Measurements from ENCODE around the gene ARL1. TPM values are rescaled to one million over a fixed set of nuclear protein-coding genes. Genes with fewer than 3 reads are reported as not detected.
"Not testable (repeated sequence)": the region's sequence is repeated elsewhere in the genome, so short reads cannot be mapped to it uniquely, and the experiment has no call there.

Gene ARL1
- total RNA-seq, 4 donors from 2014 or later = 41.1 to 55.0 (median 50.3) TPM

- peak overlapping the region; percentile 72 to 96 (median 84) for H3K4me3 ChIP-seq
- no peaks in the 10 kb centered on the region for H3K27me3 ChIP-seq
- peak in 1 of 2 donors; percentile 5 for DNase-seq (ENCODE audit: low spot score in 2 of 2)
- 0 to 1% methylated on average over 18 of the region's 18 CpGs for WGBS, 2 donors
- peaks cover 0 to 8% (median 0%) of the 10 kb centered on the region in 3 donors for H3K36me3 ChIP-seq
- H3K9me3 ChIP-seq = no peaks in the 10 kb centered on the region
- H3K4me1 ChIP-seq = peaks cover 0 to 48% (median 13%) of the 10 kb centered on the region in 4 donors
- peak overlapping the region; percentile 78 to 96 (median 92) for H3K27ac ChIP-seq
- TF ChIP-seq CTCF (IDR thresholded peaks at IDR 0.05) (no peak), EP300 (IDR thresholded peaks at IDR 0.05) (no peak), POLR2A (IDR thresholded peaks at IDR 0.05) (no peak)
Observed at GRCh38 chr12:101407049-101407435, 530 bp downstream of the ARL1 start.

GRCh38 chr12:101391181-101391580 is 16.4 kb downstream of the ARL1 start:
- WGBS, 2 donors = 88 to 90% methylated on average over 3 of the region's 3 CpGs
- not testable (repeated sequence) for H3K4me3 ChIP-seq; H3K27ac ChIP-seq; H3K27me3 ChIP-seq; H3K4me1 ChIP-seq; DNase-seq (ENCODE audit: low spot score in 2 of 2); H3K9me3 ChIP-seq
- peaks cover 0 to 71% (median 14%) of the 10 kb centered on the region in 3 donors for H3K36me3 ChIP-seq

- TF ChIP-seq CTCF (IDR thresholded peaks at IDR 0.05) (no peak), EP300 (IDR thresholded peaks at IDR 0.05) (no peak), POLR2A (IDR thresholded peaks at IDR 0.05) (no peak)
- H3K9me3 ChIP-seq = no peaks in the 10 kb centered on the region
- H3K27ac ChIP-seq = no peak overlapping the region
- peaks cover 0 to 100% (median 13%) of the 10 kb centered on the region in 3 donors for H3K36me3 ChIP-seq
- H3K27me3 ChIP-seq = no peaks in the 10 kb centered on the region
- DNase-seq (ENCODE audit: low spot score in 2 of 2) = no peak
- H3K4me1 ChIP-seq = no peaks in the 10 kb centered on the region
- no peak overlapping the region for H3K4me3 ChIP-seq
Observed at GRCh38 chr12:101379149-101379548, 28.4 kb downstream of the ARL1 start.

GRCh38 chr12:101375573-101375972 is 32.0 kb downstream of the ARL1 start:
- H3K4me1 ChIP-seq = no peaks in the 10 kb centered on the region
- H3K27ac ChIP-seq = no peak overlapping the region
- 91 to 92% methylated on average over 5 of the region's 5 CpGs for WGBS, 2 donors
- no peaks in the 10 kb centered on the region for H3K9me3 ChIP-seq
- H3K36me3 ChIP-seq = peaks cover 0 to 98% (median 12%) of the 10 kb centered on the region in 3 donors
- TF ChIP-seq POLR2A (IDR thresholded peaks at IDR 0.05) (no peak), CTCF (IDR thresholded peaks at IDR 0.05) (no peak), EP300 (IDR thresholded peaks at IDR 0.05) (no peak)
- no peak overlapping the region for H3K4me3 ChIP-seq
- DNase-seq (ENCODE audit: low spot score in 2 of 2) = no peak
- H3K27me3 ChIP-seq = no peaks in the 10 kb centered on the region

GRCh38 chr12:101372431-101372830 is 35.1 kb downstream of the ARL1 start:
- H3K27ac ChIP-seq = no peak overlapping the region
- no peak overlapping the region for H3K4me3 ChIP-seq
- no peaks in the 10 kb centered on the region for H3K27me3 ChIP-seq
- peaks cover 0 to 98% (median 10%) of the 10 kb centered on the region in 3 donors for H3K36me3 ChIP-seq
- H3K9me3 ChIP-seq = no peaks in the 10 kb centered on the region
- no peak for DNase-seq (ENCODE audit: low spot score in 2 of 2)
- TF ChIP-seq EP300 (IDR thresholded peaks at IDR 0.05) (no peak), POLR2A (IDR thresholded peaks at IDR 0.05) (no peak), CTCF (IDR thresholded peaks at IDR 0.05) (no peak)
- 76 to 80% methylated on average over 1 of the region's 1 CpG for WGBS, 2 donors
- no peaks in the 10 kb centered on the region for H3K4me1 ChIP-seq

GRCh38 chr12:101368016-101368415 is 39.6 kb downstream of the ARL1 start:
- no peak for DNase-seq (ENCODE audit: low spot score in 2 of 2)
- H3K27me3 ChIP-seq = no peaks in the 10 kb centered on the region
- H3K27ac ChIP-seq = no peak overlapping the region
- H3K4me3 ChIP-seq = no peak overlapping the region
- TF ChIP-seq POLR2A (IDR thresholded peaks at IDR 0.05) (no peak), CTCF (IDR thresholded peaks at IDR 0.05) (no peak), EP300 (IDR thresholded peaks at IDR 0.05) (no peak)
- H3K36me3 ChIP-seq = peaks cover 5 to 99% (median 5%) of the 10 kb centered on the region in 3 donors
- H3K4me1 ChIP-seq = no peaks in the 10 kb centered on the region
- WGBS, 2 donors = 95 to 96% methylated on average over 6 of the region's 6 CpGs
- no peaks in the 10 kb centered on the region for H3K9me3 ChIP-seq

All from tibial nerve (tissue), 4 donors.